ENCODE measurements around the gene NPM1.
"Not testable (repeated sequence)": the region's sequence is repeated elsewhere in the genome, so short reads cannot be mapped to it uniquely, and the experiment has no call there.

NPM1 gene

GRCh38 chr5:171386861-171387344 is 746 bp upstream of the NPM1 start:
- no peak for FAIRE-seq

GRCh38 chr5:171387970-171388815 is 544 bp downstream of the NPM1 start:
- FAIRE-seq: no peak

GRCh38 chr5:171388816-171389168 is 1.1 kb downstream of the NPM1 start:
- FAIRE-seq: no peak

DNA sequence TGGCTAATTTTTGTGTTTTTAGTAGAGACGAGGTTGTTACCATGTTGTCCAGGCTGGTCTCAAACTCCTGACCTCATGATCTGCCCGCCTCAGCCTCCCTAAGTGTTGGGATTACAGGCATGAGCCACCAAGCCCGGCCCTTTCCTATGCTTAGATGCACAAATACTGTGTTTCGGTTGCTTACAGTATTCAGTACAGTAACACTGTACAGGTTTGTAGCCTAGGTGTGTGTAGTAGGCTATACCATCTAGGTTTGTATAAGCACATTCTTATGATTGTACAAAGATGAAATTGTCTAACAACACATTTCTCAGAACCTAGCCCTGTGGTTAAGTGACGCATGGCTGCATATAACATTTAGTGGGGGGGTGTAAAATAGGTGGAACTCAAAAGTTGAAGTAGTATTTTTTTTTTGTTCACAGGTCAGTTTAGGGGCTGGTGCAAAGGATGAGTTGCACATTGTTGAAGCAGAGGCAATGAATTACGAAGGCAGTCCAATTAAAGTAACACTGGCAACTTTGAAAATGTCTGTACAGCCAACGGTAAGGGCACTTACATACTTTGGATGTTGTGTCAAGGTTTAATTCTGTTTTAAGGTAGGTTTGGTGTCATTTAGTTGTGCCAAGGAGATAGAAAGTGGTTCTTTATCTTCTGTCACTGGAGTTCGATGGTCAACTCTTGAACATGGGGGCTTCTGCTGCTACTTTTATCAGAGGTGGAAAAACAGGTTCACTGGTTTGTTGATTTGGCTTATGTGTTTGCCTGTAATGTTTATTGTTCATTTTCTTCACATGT is 3.4 kb downstream of the NPM1 start:
- no peak for FAIRE-seq

DNA sequence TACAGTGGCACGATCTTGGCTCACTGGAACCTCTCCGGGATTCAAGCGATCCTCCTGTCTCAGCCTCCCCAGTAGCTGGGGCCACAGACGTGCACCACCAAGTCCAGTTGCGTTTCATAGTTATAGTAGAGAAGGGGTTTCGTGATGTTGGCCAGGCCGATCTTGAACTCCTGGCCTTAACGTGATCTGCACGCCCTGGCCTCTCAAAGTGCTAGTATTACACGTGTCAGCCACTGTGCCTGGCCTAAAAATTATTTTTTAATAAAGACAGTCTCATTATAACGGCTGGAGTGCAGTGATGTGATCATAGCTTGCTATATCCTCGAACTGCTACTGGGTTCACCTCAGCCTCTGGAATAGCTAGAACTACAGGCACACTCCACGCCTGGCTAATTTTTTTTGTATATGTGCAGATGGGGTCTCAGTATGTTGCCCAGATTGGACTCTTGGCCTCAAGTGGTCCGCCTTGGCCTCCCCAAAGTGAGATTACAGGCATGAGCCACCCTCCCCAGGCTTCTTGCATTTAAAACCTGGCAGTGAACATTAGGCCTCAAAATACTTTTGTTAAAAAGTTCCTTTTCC is 4.4 kb downstream of the NPM1 start:
- FAIRE-seq: no peak

DNA sequence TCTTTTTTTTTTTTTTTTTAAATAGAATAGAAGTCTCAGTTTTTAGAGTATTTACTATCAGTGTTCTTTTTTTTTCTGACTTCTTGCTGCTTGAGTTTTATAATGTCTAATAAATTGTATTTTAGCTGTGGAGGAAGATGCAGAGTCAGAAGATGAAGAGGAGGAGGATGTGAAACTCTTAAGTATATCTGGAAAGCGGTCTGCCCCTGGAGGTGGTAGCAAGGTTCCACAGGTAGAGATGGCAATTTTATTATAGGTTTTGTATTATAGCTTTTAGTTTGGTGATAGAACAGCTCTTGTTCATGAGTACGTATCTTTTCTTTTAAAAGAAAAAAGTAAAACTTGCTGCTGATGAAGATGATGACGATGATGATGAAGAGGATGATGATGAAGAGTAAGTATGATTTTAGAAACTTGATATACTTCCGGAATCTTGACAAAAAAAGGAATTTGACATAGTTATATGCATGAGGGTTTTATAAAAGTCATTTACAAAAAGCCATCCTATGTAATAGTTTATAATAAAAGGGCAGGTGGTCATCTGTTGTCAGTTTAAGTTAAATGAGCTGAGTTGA is 5.0 kb downstream of the NPM1 start:
- FAIRE-seq: no peak

- no peak for FAIRE-seq
These were observed 7.4 kb downstream of the NPM1 start for GRCh38 chr5:171395042-171395441.

- not testable (repeated sequence) for FAIRE-seq
These were observed 8.9 kb downstream of the NPM1 start for GRCh38 chr5:171396583-171396982.

- FAIRE-seq: no peak
These were observed 9.5 kb downstream of the NPM1 start for GRCh38 chr5:171397190-171397589.

GRCh38 chr5:171397599-171397998 is 9.9 kb downstream of the NPM1 start:
- no peak for FAIRE-seq

DNA sequence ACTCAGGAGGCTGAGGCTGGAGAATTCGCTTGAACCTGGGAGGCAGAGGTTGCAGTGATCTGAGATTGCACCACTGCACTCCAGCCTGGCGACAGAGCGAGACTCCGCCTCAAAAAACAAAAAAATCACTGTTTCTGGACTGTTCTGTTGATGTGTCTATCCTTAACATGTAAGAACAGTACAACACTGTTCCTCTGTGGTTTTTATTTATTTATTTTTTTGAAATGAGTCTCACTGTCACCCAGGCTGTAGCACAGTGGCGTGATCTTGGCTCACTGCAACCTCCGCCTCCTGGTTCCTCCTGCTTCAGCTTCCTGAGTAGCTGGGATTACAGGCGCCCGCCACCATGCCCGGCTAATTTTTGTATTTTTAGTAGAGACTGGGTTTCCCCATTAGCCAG is 11.0 kb downstream of the NPM1 start:
- FAIRE-seq: not testable (repeated sequence)

DNA sequence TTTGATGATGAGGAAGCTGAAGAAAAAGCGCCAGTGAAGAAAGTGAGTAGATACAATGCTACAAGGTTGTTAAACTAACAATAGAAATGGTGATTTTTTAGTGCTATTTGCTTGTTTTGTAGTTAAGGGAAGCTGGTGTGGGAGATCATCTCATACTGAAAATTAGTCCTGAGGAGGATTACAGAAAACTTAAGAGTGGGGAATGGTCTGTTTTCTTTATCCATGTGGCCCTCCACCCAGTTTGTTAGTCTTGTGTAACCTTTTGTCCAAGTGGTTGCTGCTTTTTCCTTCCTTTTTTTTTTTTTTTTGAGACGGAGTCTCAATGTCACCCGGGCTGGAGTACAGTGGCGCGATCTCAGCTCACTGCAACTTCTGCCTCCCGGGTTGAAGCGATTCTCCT is 12.5 kb downstream of the NPM1 start:
- no peak for FAIRE-seq

- no peak for FAIRE-seq
These were observed 13.7 kb downstream of the NPM1 start for GRCh38 chr5:171401167-171401947.

GRCh38 chr5:171402751-171403150 is 15.1 kb downstream of the NPM1 start:
- FAIRE-seq: not testable (repeated sequence)

DNA sequence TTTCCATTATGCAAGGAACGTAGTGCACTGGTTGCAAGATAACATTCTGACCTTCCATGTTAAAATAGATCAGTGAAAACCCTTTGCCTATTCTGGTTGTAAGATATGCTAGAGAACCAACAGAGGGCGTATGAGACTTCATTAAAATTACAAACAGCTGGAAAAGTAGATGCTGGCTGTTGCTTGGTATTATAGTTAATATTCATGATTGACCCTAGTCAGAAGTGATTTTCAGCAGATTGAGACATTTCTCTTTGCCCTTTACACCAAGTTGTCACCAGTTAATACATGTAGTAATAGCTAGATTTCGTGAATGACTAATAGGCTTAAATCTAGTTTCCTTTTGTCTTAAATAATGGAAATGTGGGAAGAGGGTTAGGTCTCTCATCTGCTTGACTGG is 18.0 kb downstream of the NPM1 start:
- no peak for FAIRE-seq

DNA sequence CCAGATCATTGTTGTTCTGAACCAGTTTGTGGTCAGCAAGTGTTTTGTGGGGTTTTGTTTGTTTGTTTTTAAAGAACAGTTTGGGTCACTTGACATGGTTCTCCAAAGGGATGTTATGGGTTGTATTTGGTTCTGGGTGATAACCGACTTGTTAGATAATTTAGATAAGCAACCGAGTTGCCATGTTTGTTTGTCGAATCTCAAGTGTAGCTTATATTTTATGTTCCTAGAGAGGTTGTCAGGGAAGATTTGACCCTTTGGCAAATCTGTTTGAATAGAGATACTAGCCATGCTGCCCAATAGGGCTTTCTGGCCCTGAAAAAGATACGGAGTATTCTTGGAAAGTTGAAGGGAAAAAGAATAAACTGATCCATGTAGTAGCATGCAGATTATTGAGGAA is 19.6 kb downstream of the NPM1 start:
- FAIRE-seq: no peak

DNA sequence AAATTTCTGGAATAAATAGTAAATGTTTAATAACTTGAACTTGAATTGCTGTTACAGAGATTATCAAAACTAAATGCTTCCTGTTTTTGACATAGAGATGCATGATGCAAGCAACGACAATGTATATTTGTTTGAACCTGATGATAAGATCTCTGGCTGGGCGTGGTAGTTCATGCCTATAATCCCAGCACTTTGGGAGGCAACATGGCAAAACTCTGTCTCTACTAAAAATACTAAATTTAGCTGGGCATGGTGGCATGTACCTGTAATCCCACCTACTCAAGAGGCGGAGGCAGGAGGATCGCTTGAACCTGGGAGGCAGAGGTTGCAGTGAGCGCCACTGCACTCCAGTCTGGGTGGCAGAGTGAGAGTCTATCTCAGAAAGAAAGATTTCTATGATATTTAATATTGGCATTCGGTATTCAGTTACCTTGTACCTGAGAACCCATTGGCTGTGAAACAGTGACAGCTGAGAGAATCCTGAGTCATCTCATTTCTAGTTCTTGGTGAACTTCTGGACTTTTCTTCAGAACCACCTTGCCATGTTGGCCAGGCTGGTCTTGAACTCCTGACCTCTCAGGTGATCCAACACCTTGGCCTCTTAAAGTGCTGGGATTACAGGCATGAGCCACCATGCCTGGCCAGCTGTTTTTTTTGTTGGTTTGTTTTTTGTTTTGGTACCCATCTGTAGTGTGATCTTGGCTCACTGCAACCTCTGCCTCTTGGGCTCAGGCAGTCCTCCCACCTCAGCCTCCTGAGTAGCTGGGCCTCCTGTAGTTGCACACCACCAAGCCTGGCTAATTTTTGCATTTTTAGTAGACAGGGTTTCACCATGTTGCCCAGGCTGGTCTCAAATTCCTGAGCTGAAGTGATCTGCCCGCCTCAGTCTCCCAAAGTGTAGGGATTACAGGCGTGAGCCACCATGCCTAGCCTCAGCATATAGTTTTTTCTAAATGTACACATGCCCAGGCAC is 21.8 kb downstream of the NPM1 start:
- FAIRE-seq: no peak

- FAIRE-seq: no peak
These were observed 22.5 kb downstream of the NPM1 start for GRCh38 chr5:171410181-171410580.

DNA sequence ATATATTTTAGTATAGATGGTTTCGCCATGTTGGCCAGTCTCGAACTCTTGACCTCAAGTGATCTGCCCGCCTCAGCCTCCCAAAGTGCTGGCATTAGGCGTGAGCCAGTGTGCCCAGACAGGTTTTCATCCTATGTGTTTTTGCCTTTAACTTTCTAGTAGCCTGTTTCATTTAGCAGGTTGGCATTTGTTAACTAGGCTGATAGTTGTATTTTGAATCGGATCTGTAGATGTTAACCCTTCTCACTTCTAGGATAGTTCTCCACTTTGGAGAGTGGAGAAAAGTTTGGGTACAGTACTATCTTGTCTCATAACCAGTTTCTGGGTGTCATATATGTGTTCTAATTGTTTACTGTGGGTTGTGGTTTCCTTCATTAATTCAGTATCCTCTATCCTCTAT is 24.5 kb downstream of the NPM1 start:
- FAIRE-seq: no peak

DNA sequence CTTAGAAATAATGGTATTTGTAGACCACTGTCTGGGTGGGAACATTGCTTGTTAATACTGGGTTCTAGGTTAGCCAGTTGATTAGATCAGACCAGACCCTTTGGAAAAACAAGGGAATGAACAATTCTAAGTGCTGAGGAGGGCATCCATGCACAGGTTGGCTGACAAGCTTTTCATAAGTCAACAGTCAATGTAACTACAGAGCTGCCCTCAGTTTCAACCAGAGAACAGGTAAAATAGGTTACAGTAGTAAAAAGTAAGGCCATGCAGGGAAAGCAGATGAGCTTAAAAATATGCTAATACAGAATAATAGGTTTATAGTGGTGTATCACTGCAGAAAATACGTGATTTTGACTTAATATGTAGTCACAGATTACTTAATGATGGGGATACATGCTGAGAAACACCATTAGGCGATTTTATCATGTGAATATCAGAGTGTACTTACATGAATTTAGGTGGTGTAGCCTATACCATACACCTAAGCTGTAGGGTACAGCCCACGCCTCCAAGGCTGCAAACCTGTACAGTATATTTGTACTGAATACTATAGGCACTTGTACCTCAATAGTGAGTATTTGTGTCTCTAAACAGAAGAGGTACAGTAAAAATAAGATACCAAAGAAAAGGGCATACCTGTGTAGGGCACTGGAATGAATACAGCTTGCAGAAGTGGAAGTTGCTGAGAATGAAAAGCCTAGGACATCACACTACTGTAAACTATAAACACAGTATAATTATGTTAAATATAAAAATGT is 25.7 kb downstream of the NPM1 start:
- FAIRE-seq: no peak

GRCh38 chr5:171413993-171414392 is 26.3 kb downstream of the NPM1 start:
- FAIRE-seq: not testable (repeated sequence)

Data from TTC549 (cell line).